ENCODE data around the gene NUDT4B.
"Not testable (repeated sequence)": the region's sequence is repeated elsewhere in the genome, so short reads cannot be mapped to it uniquely, and the experiment has no call there.

The NUDT4B gene

GRCh38 chr1:148743200-148743599 is 5.4 kb upstream of the NUDT4B start:
- not testable (repeated sequence) for H3K4me3 ChIP-seq (ENCODE audit: low read length)
- WGBS (ENCODE audit: extremely low coverage, insufficient coverage, low lambda C conversion rate): no CpG with 5 or more reads among the region's 4 CpGs

GRCh38 chr1:148743726-148744720 is 4.6 kb upstream of the NUDT4B start:
- not testable (repeated sequence) for H3K56ac ChIP-seq (ENCODE audit: low read length); H2BK120ac ChIP-seq (ENCODE audit: low read depth, low read length); H3K79me2 ChIP-seq (ENCODE audit: control insufficient read depth, insufficient read depth, low read length); H3K36me3 ChIP-seq (ENCODE audit: control insufficient read depth, insufficient read depth, low read length); H3K79me1 ChIP-seq (ENCODE audit: low read length); H2BK5ac ChIP-seq (ENCODE audit: low read length); H3K23ac ChIP-seq (ENCODE audit: low read length); H3K9ac ChIP-seq (ENCODE audit: low read length); H3K4me1 ChIP-seq (ENCODE audit: control insufficient read depth, low read depth, low read length); H4K5ac ChIP-seq (ENCODE audit: low read length); H3K27ac ChIP-seq (ENCODE audit: low read depth, low read length); H2AK5ac ChIP-seq (ENCODE audit: low read length); H3K4me3 ChIP-seq (ENCODE audit: low read length); H3K18ac ChIP-seq (ENCODE audit: low read length); H3K4me2 ChIP-seq (ENCODE audit: low read length); H2BK15ac ChIP-seq (replicated peaks; ENCODE audit: low read depth); H3K4ac ChIP-seq (ENCODE audit: low read depth, low read length); H3K27me3 ChIP-seq (ENCODE audit: insufficient read depth, low read length, poor library complexity); H4K8ac ChIP-seq (ENCODE audit: low read depth, low read length); DNase-seq
- WGBS (ENCODE audit: extremely low coverage, insufficient coverage, low lambda C conversion rate): no CpG with 5 or more reads among the region's 9 CpGs

More at GRCh38 chr1:148743200-148743599, 5.4 kb upstream of the NUDT4B start:
- H3K27me3 ChIP-seq (ENCODE audit: insufficient read depth, low read length, poor library complexity); H2BK5ac ChIP-seq (ENCODE audit: low read length); H2AK5ac ChIP-seq (ENCODE audit: low read length); H4K8ac ChIP-seq (ENCODE audit: low read depth, low read length); H3K18ac ChIP-seq (ENCODE audit: low read length); H3K79me2 ChIP-seq (ENCODE audit: control insufficient read depth, insufficient read depth, low read length); H3K4me1 ChIP-seq (ENCODE audit: control insufficient read depth, low read depth, low read length); H3K9ac ChIP-seq (ENCODE audit: low read length); H3K36me3 ChIP-seq (ENCODE audit: control insufficient read depth, insufficient read depth, low read length); H3K56ac ChIP-seq (ENCODE audit: low read length); H2BK15ac ChIP-seq (replicated peaks; ENCODE audit: low read depth); H3K23ac ChIP-seq (ENCODE audit: low read length); H3K4ac ChIP-seq (ENCODE audit: low read depth, low read length); H2BK120ac ChIP-seq (ENCODE audit: low read depth, low read length); DNase-seq; H4K5ac ChIP-seq (ENCODE audit: low read length); H3K79me1 ChIP-seq (ENCODE audit: low read length); H3K4me2 ChIP-seq (ENCODE audit: low read length); H3K27ac ChIP-seq (ENCODE audit: low read depth, low read length): not testable (repeated sequence)

GRCh38 chr1:148749335-148749681 is 734 bp downstream of the NUDT4B start:
- not testable (repeated sequence) for H3K27ac ChIP-seq (ENCODE audit: low read depth, low read length); H3K23ac ChIP-seq (ENCODE audit: low read length); H2BK15ac ChIP-seq (replicated peaks; ENCODE audit: low read depth); H3K9ac ChIP-seq (ENCODE audit: low read length); H3K4me2 ChIP-seq (ENCODE audit: low read length); H3K56ac ChIP-seq (ENCODE audit: low read length); H3K18ac ChIP-seq (ENCODE audit: low read length); H2AK5ac ChIP-seq (ENCODE audit: low read length); H3K36me3 ChIP-seq (ENCODE audit: control insufficient read depth, insufficient read depth, low read length); H2BK120ac ChIP-seq (ENCODE audit: low read depth, low read length); H2BK5ac ChIP-seq (ENCODE audit: low read length); H3K4ac ChIP-seq (ENCODE audit: low read depth, low read length); H4K5ac ChIP-seq (ENCODE audit: low read length); H4K8ac ChIP-seq (ENCODE audit: low read depth, low read length); H3K4me3 ChIP-seq (ENCODE audit: low read length); H3K79me2 ChIP-seq (ENCODE audit: control insufficient read depth, insufficient read depth, low read length); H3K4me1 ChIP-seq (ENCODE audit: control insufficient read depth, low read depth, low read length); H3K27me3 ChIP-seq (ENCODE audit: insufficient read depth, low read length, poor library complexity); DNase-seq; H3K79me1 ChIP-seq (ENCODE audit: low read length)
- no CpG with 5 or more reads among the region's 5 CpGs for WGBS (ENCODE audit: extremely low coverage, insufficient coverage, low lambda C conversion rate)

GRCh38 chr1:148756231-148756630 is 7.7 kb downstream of the NUDT4B start:
- H3K18ac ChIP-seq (ENCODE audit: low read length); H3K23ac ChIP-seq (ENCODE audit: low read length); H2BK120ac ChIP-seq (ENCODE audit: low read depth, low read length); H3K4ac ChIP-seq (ENCODE audit: low read depth, low read length); H3K4me3 ChIP-seq (ENCODE audit: low read length); H3K4me1 ChIP-seq (ENCODE audit: control insufficient read depth, low read depth, low read length); DNase-seq; H3K79me1 ChIP-seq (ENCODE audit: low read length); H3K4me2 ChIP-seq (ENCODE audit: low read length); H2BK5ac ChIP-seq (ENCODE audit: low read length); H2BK15ac ChIP-seq (replicated peaks; ENCODE audit: low read depth); H2AK5ac ChIP-seq (ENCODE audit: low read length); H4K8ac ChIP-seq (ENCODE audit: low read depth, low read length); H3K79me2 ChIP-seq (ENCODE audit: control insufficient read depth, insufficient read depth, low read length); H4K5ac ChIP-seq (ENCODE audit: low read length); H3K27me3 ChIP-seq (ENCODE audit: insufficient read depth, low read length, poor library complexity); H3K27ac ChIP-seq (ENCODE audit: low read depth, low read length); H3K36me3 ChIP-seq (ENCODE audit: control insufficient read depth, insufficient read depth, low read length); H3K9ac ChIP-seq (ENCODE audit: low read length); H3K56ac ChIP-seq (ENCODE audit: low read length): not testable (repeated sequence)
- no CpG with 5 or more reads among the region's 2 CpGs for WGBS (ENCODE audit: extremely low coverage, insufficient coverage, low lambda C conversion rate)

GRCh38 chr1:148757446-148757845 is 8.9 kb downstream of the NUDT4B start:
- not testable (repeated sequence) for H2BK5ac ChIP-seq (ENCODE audit: low read length); DNase-seq; H3K79me2 ChIP-seq (ENCODE audit: control insufficient read depth, insufficient read depth, low read length); H3K4ac ChIP-seq (ENCODE audit: low read depth, low read length); H3K9ac ChIP-seq (ENCODE audit: low read length); H2BK120ac ChIP-seq (ENCODE audit: low read depth, low read length); H3K4me2 ChIP-seq (ENCODE audit: low read length); H3K18ac ChIP-seq (ENCODE audit: low read length); H2AK5ac ChIP-seq (ENCODE audit: low read length); H2BK15ac ChIP-seq (replicated peaks; ENCODE audit: low read depth); H3K4me3 ChIP-seq (ENCODE audit: low read length); H3K23ac ChIP-seq (ENCODE audit: low read length); H3K56ac ChIP-seq (ENCODE audit: low read length); H3K36me3 ChIP-seq (ENCODE audit: control insufficient read depth, insufficient read depth, low read length); H3K4me1 ChIP-seq (ENCODE audit: control insufficient read depth, low read depth, low read length); H4K5ac ChIP-seq (ENCODE audit: low read length); H4K8ac ChIP-seq (ENCODE audit: low read depth, low read length); H3K27ac ChIP-seq (ENCODE audit: low read depth, low read length); H3K27me3 ChIP-seq (ENCODE audit: insufficient read depth, low read length, poor library complexity); H3K79me1 ChIP-seq (ENCODE audit: low read length)

- not testable (repeated sequence) for H3K9ac ChIP-seq (ENCODE audit: low read length); H4K5ac ChIP-seq (ENCODE audit: low read length); H3K4me3 ChIP-seq (ENCODE audit: low read length); H3K27ac ChIP-seq (ENCODE audit: low read depth, low read length); DNase-seq; H3K27me3 ChIP-seq (ENCODE audit: insufficient read depth, low read length, poor library complexity); H2BK15ac ChIP-seq (replicated peaks; ENCODE audit: low read depth); H4K8ac ChIP-seq (ENCODE audit: low read depth, low read length); H3K79me2 ChIP-seq (ENCODE audit: control insufficient read depth, insufficient read depth, low read length); H3K36me3 ChIP-seq (ENCODE audit: control insufficient read depth, insufficient read depth, low read length); H3K23ac ChIP-seq (ENCODE audit: low read length); H3K79me1 ChIP-seq (ENCODE audit: low read length); H3K56ac ChIP-seq (ENCODE audit: low read length); H2BK120ac ChIP-seq (ENCODE audit: low read depth, low read length); H2BK5ac ChIP-seq (ENCODE audit: low read length); H3K4me2 ChIP-seq (ENCODE audit: low read length); H3K18ac ChIP-seq (ENCODE audit: low read length); H3K4me1 ChIP-seq (ENCODE audit: control insufficient read depth, low read depth, low read length); H2AK5ac ChIP-seq (ENCODE audit: low read length); H3K4ac ChIP-seq (ENCODE audit: low read depth, low read length)
- WGBS (ENCODE audit: extremely low coverage, insufficient coverage, low lambda C conversion rate): no CpG with 5 or more reads among the region's 5 CpGs
These were observed 9.8 kb downstream of the NUDT4B start for GRCh38 chr1:148758412-148758811.
